Kidney (tissue), 14 donors: ENCODE results near the gene ARHGAP42. TPM values are rescaled to one million over a fixed set of nuclear protein-coding genes. Genes with fewer than 3 reads are reported as not detected.

ENCODE experiments used
- DNase-seq, 5 donors: peaks; one replicate each; pipeline ENCODE4 v3.0.0-alpha.2; 2013 to 2020
- FAIRE-seq: peaks from 2 replicates; lab custom pipeline; 2012; peaks lifted over from hg19 to GRCh38; lab: Jason Lieb, UNC
- H3K27ac ChIP-seq, 2 donors: one replicate each; pipeline ENCODE4 v1.7.0; 2013; ENCODE audit warnings: low read depth in 2 of 2, low read length in 2 of 2, inconsistent platforms in 1 of 2
- H3K27me3 ChIP-seq: one replicate; pipeline ENCODE4 v1.7.1; 2013; ENCODE audit warnings: low read length, inconsistent platforms; ENCODE audit not compliant: control insufficient read depth, insufficient read depth
- H3K36me3 ChIP-seq, 3 donors: one replicate each; pipeline versions ENCODE4 v1.7.0 to v1.7.1; 2013; ENCODE audit warnings: low read length in 3 of 3, control low read depth in 1 of 3, inconsistent platforms in 1 of 3; ENCODE audit not compliant: insufficient read depth in 3 of 3, control insufficient read depth in 2 of 3
- H3K4me1 ChIP-seq, 3 donors: one replicate each; pipeline versions ENCODE4 v1.7.0 to v1.7.1; 2013; ENCODE audit warnings: low read length in 3 of 3, inconsistent platforms in 1 of 3, low read depth in 1 of 3; ENCODE audit not compliant: control insufficient read depth in 2 of 3, insufficient read depth in 2 of 3
- H3K4me3 ChIP-seq, 3 donors: one replicate each; pipeline versions ENCODE4 v1.7.0 to v1.8.1; 2013; ENCODE audit warnings: low read length in 3 of 3, control low read depth in 1 of 3, inconsistent platforms in 1 of 3
- H3K9ac ChIP-seq, 3 donors: one replicate each; pipeline versions ENCODE4 v1.7.0 to v1.7.1; 2013; ENCODE audit warnings: low read length in 3 of 3, control low read depth in 1 of 3, inconsistent platforms in 1 of 3
- H3K9me3 ChIP-seq, 3 donors: one replicate each; pipeline versions ENCODE4 v1.7.0 to v1.7.1; 2013; ENCODE audit warnings: low read length in 3 of 3, control low read depth in 1 of 3, inconsistent platforms in 1 of 3; ENCODE audit not compliant: control insufficient read depth in 2 of 3, insufficient read depth in 1 of 3
- intact Hi-C: fragments of 100-400 bp; cut with DNase I; formaldehyde crosslinking; loops from one replicate; pipeline ENCODE4 v1.11.1; 2022
- polyA plus RNA-seq: library from polyadenylated mRNA; stranded (reverse); fragments of 350-450 nt; fragmentation: Illumina TruSeq; extraction: RNeasy Lipid Tissue Mini Kit (QIAGEN cat#74804); gene quantifications from one replicate; pipeline ENCODE4 v1.2.3, GENCODE V29; 2014; ENCODE audit warnings: low read depth, low replicate concordance; ENCODE audit not compliant: insufficient read depth
- total RNA-seq: library from RNA; stranded (reverse); fragmentation: NEBNext Ultra II Directional; extraction: Animal tissue kit (Norgen Biotek cat#: 25700); gene quantifications from one replicate; pipeline ENCODE4 v1.2.1, GENCODE V29; 2021
- TF ChIP-seq, protein P1 (sequence below): IDR thresholded peaks from 3 replicates; pipeline ENCODE4 v1.5.1; 2012; ENCODE audit warnings: mild to moderate bottlenecking, moderate library complexity, borderline replicate concordance; ENCODE audit not compliant: insufficient read depth; ENCODE audit errors: extremely low read depth
- donor health status: control.
- donor health status: control.
- donor health status: control.
- donor health status: control.
- donor health status: control.
- donor health status: DM: yes; HTN: yes; CAD: no.
- donor health status: Normal renal cell carcinoma (clear cell type).

The ARHGAP42 gene
- total and polyA plus RNA-seq, 2 donors from 2014 or later: 4.2 to 18.9 TPM

- Histone ChIP-seq H3K9ac (no peak overlapping the region), H3K27ac (peak overlapping the region in 1 of 2 donors; percentile 12), H3K9me3 (no peaks in the 10 kb centered on the region), H3K36me3 (no peaks in the 10 kb centered on the region), H3K4me1 (peaks cover 2 to 16% (median 5%) of the 10 kb centered on the region in 3 donors), H3K27me3 (no peaks in the 10 kb centered on the region), H3K4me3 (no peak overlapping the region)
- FAIRE-seq (no peak), DNase-seq (peak in 2 of 5 donors; percentile 16 to 24)
- TF ChIP-seq, protein P1, sequence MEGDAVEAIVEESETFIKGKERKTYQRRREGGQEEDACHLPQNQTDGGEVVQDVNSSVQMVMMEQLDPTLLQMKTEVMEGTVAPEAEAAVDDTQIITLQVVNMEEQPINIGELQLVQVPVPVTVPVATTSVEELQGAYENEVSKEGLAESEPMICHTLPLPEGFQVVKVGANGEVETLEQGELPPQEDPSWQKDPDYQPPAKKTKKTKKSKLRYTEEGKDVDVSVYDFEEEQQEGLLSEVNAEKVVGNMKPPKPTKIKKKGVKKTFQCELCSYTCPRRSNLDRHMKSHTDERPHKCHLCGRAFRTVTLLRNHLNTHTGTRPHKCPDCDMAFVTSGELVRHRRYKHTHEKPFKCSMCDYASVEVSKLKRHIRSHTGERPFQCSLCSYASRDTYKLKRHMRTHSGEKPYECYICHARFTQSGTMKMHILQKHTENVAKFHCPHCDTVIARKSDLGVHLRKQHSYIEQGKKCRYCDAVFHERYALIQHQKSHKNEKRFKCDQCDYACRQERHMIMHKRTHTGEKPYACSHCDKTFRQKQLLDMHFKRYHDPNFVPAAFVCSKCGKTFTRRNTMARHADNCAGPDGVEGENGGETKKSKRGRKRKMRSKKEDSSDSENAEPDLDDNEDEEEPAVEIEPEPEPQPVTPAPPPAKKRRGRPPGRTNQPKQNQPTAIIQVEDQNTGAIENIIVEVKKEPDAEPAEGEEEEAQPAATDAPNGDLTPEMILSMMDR: no peak
- intact Hi-C loops: no loop called here
Observed at GRCh38 chr11:100778166-100778785, 91.2 kb downstream of the ARHGAP42 start.

- Histone ChIP-seq H3K36me3 (no peaks in the 10 kb centered on the region), H3K9ac (no peak overlapping the region), H3K27ac (no peak overlapping the region), H3K9me3 (no peaks in the 10 kb centered on the region), H3K4me3 (no peak overlapping the region), H3K4me1 (peaks cover 0 to 20% (median 2%) of the 10 kb centered on the region in 3 donors), H3K27me3 (no peaks in the 10 kb centered on the region)
- FAIRE-seq: no peak
- DNase-seq: no peak
- TF ChIP-seq, protein P1: no peak
- intact Hi-C loops: no loop called here
Observed at GRCh38 chr11:100780470-100780869, 93.4 kb downstream of the ARHGAP42 start.

GRCh38 chr11:100785148-100785983 lies 98.3 kb downstream of the ARHGAP42 start:
- TF ChIP-seq, protein P1: no peak
- Histone ChIP-seq H3K9me3 (no peaks in the 10 kb centered on the region), H3K9ac (no peak overlapping the region), H3K27ac (no peak overlapping the region), H3K27me3 (no peaks in the 10 kb centered on the region), H3K36me3 (no peaks in the 10 kb centered on the region), H3K4me1 (peaks cover 0 to 4% (median 0%) of the 10 kb centered on the region in 3 donors), H3K4me3 (no peak overlapping the region)
- FAIRE-seq (no peak), DNase-seq (peak in 1 of 5 donors; percentile 30)
- intact Hi-C loops: no loop called here
